OCI-LY7 (cell line): ENCODE data around the gene MSRB3.
A peak's percentile ranks its signal among the peaks of the same experiment; 100 is the strongest.

Experiments used
- EZH2phosphoT487 ChIP-seq: fragments of 200-600 bp; sonication (generic); IDR thresholded peaks from 2 replicates; pipeline ENCODE4 v1.6.1; 2018; ENCODE audit warnings: low read depth, borderline replicate concordance, mild to moderate bottlenecking, mixed run types, antibody characterized with exemption, low read length, moderate library complexity, mixed read lengths
- TF ChIP-seq, protein P1 (sequence below): fragments of 200-600 bp; sonication (generic); conservative IDR thresholded peaks from 2 replicates; pipeline ENCODE4 v1.5.1; 2014; ENCODE audit warnings: mild to moderate bottlenecking, antibody characterized with exemption, low read length, moderate library complexity, mixed read lengths

GRCh38 chr12:65232476-65233077 is 45.9 kb upstream of the MSRB3 start:
- TF ChIP-seq EZH2phosphoT487: no peak
- TF ChIP-seq, protein P1, sequence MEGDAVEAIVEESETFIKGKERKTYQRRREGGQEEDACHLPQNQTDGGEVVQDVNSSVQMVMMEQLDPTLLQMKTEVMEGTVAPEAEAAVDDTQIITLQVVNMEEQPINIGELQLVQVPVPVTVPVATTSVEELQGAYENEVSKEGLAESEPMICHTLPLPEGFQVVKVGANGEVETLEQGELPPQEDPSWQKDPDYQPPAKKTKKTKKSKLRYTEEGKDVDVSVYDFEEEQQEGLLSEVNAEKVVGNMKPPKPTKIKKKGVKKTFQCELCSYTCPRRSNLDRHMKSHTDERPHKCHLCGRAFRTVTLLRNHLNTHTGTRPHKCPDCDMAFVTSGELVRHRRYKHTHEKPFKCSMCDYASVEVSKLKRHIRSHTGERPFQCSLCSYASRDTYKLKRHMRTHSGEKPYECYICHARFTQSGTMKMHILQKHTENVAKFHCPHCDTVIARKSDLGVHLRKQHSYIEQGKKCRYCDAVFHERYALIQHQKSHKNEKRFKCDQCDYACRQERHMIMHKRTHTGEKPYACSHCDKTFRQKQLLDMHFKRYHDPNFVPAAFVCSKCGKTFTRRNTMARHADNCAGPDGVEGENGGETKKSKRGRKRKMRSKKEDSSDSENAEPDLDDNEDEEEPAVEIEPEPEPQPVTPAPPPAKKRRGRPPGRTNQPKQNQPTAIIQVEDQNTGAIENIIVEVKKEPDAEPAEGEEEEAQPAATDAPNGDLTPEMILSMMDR: peak; percentile 85
